ENCODE data around the gene FAM83D.

GRCh38 chr20:38897267-38897666, 28.9 kb upstream of the FAM83D start:
- no peak for TF ChIP-seq CTCF (IDR thresholded peaks at IDR 0.05)
- no peak for TF ChIP-seq POLR2A (IDR thresholded peaks at IDR 0.05)
- no peak for TF ChIP-seq EP300 (IDR thresholded peaks at IDR 0.05)
